ENCODE results near the gene MAP7D1.
"Not testable (repeated sequence)": the region's sequence is repeated elsewhere in the genome, so short reads cannot be mapped to it uniquely, and the experiment has no call there.

DNA sequence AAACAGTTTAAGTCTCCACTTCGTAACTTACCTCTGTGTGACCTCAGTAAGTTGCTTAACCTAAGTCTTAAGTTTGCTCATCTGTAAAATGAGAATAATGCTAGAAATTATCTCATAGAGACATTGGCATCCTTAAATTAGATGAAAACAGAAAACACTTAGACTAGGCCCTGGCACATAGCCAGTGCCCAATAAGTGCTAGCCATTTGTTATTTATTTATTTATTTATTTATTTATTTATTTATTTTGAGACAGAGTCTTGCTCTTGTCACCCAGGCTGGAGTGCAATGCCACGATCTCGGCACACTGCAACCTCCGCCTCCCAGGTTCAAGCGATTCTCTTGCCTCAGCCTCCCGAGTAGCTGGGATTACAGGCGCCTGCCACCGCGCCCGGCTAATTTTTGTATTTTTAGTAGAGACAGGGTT lies 2.9 kb downstream of the MAP7D1 start:
- TF ChIP-seq, protein P1, sequence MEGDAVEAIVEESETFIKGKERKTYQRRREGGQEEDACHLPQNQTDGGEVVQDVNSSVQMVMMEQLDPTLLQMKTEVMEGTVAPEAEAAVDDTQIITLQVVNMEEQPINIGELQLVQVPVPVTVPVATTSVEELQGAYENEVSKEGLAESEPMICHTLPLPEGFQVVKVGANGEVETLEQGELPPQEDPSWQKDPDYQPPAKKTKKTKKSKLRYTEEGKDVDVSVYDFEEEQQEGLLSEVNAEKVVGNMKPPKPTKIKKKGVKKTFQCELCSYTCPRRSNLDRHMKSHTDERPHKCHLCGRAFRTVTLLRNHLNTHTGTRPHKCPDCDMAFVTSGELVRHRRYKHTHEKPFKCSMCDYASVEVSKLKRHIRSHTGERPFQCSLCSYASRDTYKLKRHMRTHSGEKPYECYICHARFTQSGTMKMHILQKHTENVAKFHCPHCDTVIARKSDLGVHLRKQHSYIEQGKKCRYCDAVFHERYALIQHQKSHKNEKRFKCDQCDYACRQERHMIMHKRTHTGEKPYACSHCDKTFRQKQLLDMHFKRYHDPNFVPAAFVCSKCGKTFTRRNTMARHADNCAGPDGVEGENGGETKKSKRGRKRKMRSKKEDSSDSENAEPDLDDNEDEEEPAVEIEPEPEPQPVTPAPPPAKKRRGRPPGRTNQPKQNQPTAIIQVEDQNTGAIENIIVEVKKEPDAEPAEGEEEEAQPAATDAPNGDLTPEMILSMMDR (conservative IDR thresholded peaks at IDR 0.05), result not testable (repeated sequence)
- TF ChIP-seq EZH2 (IDR thresholded peaks at IDR 0.05; ENCODE audit: low read depth), result not testable (repeated sequence)

All from PC-9 (cell line).